Adrenal gland (tissue), 5 donors: ENCODE results near the gene GRAMD1A.
A peak's percentile ranks its signal among the peaks of the same experiment; 100 is the strongest.

Experiments used
- CTCF ChIP-seq, 6 experiments: fragments of 450-650 bp in 4 of 6; fragments of 200-600 bp in 2 of 6; sonication (generic) in 1 of 6; IDR thresholded peaks; 1 replicate in 5 of 6; 2 replicates in 1 of 6; pipeline versions ENCODE4 v1.5.1 to v1.8.0; 2016 to 2021; ENCODE audit warnings: antibody characterized with exemption in 6 of 6, mild to moderate bottlenecking in 2 of 6, moderate library complexity in 1 of 6
- POLR2A ChIP-seq, 2 donors: fragments of 450-650 bp; IDR thresholded peaks; one replicate each; pipeline ENCODE4 v1.6.1; 2017; ENCODE audit warnings: antibody characterized with exemption in 2 of 2, mild to moderate bottlenecking in 2 of 2, moderate library complexity in 1 of 2
- donor health status: DM: no; HTN: no; CAD: no.

GRCh38 chr19:35066691-35067563 is 66.8 kb downstream of the GRAMD1A start:
- TF ChIP-seq CTCF (IDR thresholded peaks at IDR 0.05), result peak; percentile 81 to 91 (median 86)
- TF ChIP-seq POLR2A (IDR thresholded peaks at IDR 0.05), result no peak
